ENCODE measurements around the gene B3GAT3.

B3GAT3 gene

GRCh38 chr11:62607714-62608113, 14.1 kb downstream of the B3GAT3 start (continued):
- no peak for TF ChIP-seq ZSCAN16 (tag by site-specific recombination; IDR thresholded peaks at IDR 0.05)
- no peak for TF ChIP-seq ZNF169 (tag by site-specific recombination; IDR thresholded peaks at IDR 0.05)
- no peak for TF ChIP-seq ZNF776 (tag by site-specific recombination; IDR thresholded peaks at IDR 0.05; ENCODE audit: borderline replicate concordance)

- H3K36me3 ChIP-seq (ENCODE audit: control insufficient read depth in 2 of 2, insufficient read depth in 1 of 2, low read length in 2 of 2): peaks cover 0 to 58% of the 10 kb centered on the region in 2 experiments; a peak in 1 of 3 replicates
- H3K27ac ChIP-seq (ENCODE audit: extremely low read depth, low read depth, low read length): no peak overlapping the region
- no peaks in the 10 kb centered on the region for H3K4me1 ChIP-seq (ENCODE audit: control insufficient read depth, insufficient read depth, low read length)
- ChIA-PET POLR2A (interaction anchor here (1.0 to 1.1 kb wide), 2 partner anchors 14 to 32 kb away, joined by 6 to 7 read pairs; partner anchors contain the start of genes EEF1G and TUT1), CTCF (interaction anchor here (0.7 to 1.0 kb wide), 3 partner anchors 17 to 1834 kb away, joined by 3 to 4 read pairs (median 3); no protein-coding TSS in a partner anchor)
- TF ChIP-seq KLF1 (tag by site-specific recombination; IDR thresholded peaks at IDR 0.05): no peak
- no peak for TF ChIP-seq KLF17 (tag by site-specific recombination; IDR thresholded peaks at IDR 0.05)
- no peak for TF ChIP-seq ZNF623 (tag by site-specific recombination; IDR thresholded peaks at IDR 0.05)
- no peak for TF ChIP-seq SCRT1 (tag by site-specific recombination; IDR thresholded peaks at IDR 0.05; ENCODE audit: borderline replicate concordance)
- no peak for TF ChIP-seq ZNF843 (tag by site-specific recombination; IDR thresholded peaks at IDR 0.05)
- TF ChIP-seq PRDM10 (tag by site-specific recombination; IDR thresholded peaks at IDR 0.05): no peak
- no peak for TF ChIP-seq PRDM2 (tag by site-specific recombination; IDR thresholded peaks at IDR 0.05; ENCODE audit: borderline replicate concordance)
- TF ChIP-seq ZNF221 (tag by site-specific recombination; IDR thresholded peaks at IDR 0.05; ENCODE audit: borderline replicate concordance): no peak
- TF ChIP-seq ZNF514 (tag by site-specific recombination; IDR thresholded peaks at IDR 0.05): no peak
- no peak for TF ChIP-seq KLF7 (tag by site-specific recombination; IDR thresholded peaks at IDR 0.05; ENCODE audit: borderline replicate concordance)
- no peak for TF ChIP-seq ZNF157 (tag by site-specific recombination; IDR thresholded peaks at IDR 0.05)
- TF ChIP-seq ZNF510 (tag by site-specific recombination; IDR thresholded peaks at IDR 0.05; ENCODE audit: insufficient replicate concordance): no peak
- no peak for TF ChIP-seq ZNF785 (tag by site-specific recombination; IDR thresholded peaks at IDR 0.05)
- TF ChIP-seq ZNF830 (tag by site-specific recombination; IDR thresholded peaks at IDR 0.05; ENCODE audit: low read depth): no peak
- TF ChIP-seq ZNF530 (tag by site-specific recombination; IDR thresholded peaks at IDR 0.05; ENCODE audit: low read depth): no peak
- no peak for TF ChIP-seq ZNF26 (tag by site-specific recombination; IDR thresholded peaks at IDR 0.05)
- no peak for TF ChIP-seq ZNF24 (tag by site-specific recombination; IDR thresholded peaks at IDR 0.05)
- H3K4me3 ChIP-seq (ENCODE audit: low read depth, low read length): no peak overlapping the region
- no peaks in the 10 kb centered on the region for H3K9me3 ChIP-seq (ENCODE audit: control insufficient read depth, insufficient read depth, low read depth, low read length)
Measured at GRCh38 chr11:62605902-62606301, 15.9 kb downstream of the B3GAT3 start.
